Psoas muscle (tissue), 8 donors: ENCODE results near the gene PIAS1. TPM values are rescaled to one million over a fixed set of nuclear protein-coding genes. Genes with fewer than 3 reads are reported as not detected.

Experiments
- ATAC-seq, 4 donors: fragments of 200-7000 bp; cut with Tn5 transposase; one replicate each; pipeline ENCODE4 v1.9.1; 2020; ENCODE audit warnings: moderate library complexity in 3 of 4, mild to moderate bottlenecking in 2 of 4
- DNase-seq, 2 donors: peaks; one replicate each; pipeline ENCODE4 v3.0.0-alpha.2; 2020
- H3K27ac ChIP-seq: fragments of 200-600 bp; one replicate; pipeline ENCODE4 v1.8.0; 2022
- H3K27me3 ChIP-seq, 3 donors: fragments of 200-600 bp in 1 of 3; one replicate each; pipeline versions ENCODE4 v1.6.1 to v1.8.0; 2013 to 2022; ENCODE audit warnings: low read length in 2 of 3, mild to moderate bottlenecking in 2 of 3, moderate library complexity in 1 of 3; ENCODE audit not compliant: insufficient read depth in 3 of 3
- H3K36me3 ChIP-seq, 2 donors: fragments of 200-600 bp in 1 of 2; one replicate each; pipeline versions ENCODE4 v1.6.1 to v1.8.0; 2013 to 2022; ENCODE audit warnings: low read depth in 1 of 2, mild to moderate bottlenecking in 1 of 2, moderate library complexity in 1 of 2; ENCODE audit not compliant: insufficient read depth in 1 of 2
- H3K4me1 ChIP-seq: fragments of 200-600 bp; one replicate; pipeline ENCODE4 v1.8.0; 2022
- H3K4me3 ChIP-seq: fragments of 200-600 bp; one replicate; pipeline ENCODE4 v1.8.0; 2022; ENCODE audit warnings: mild to moderate bottlenecking
- H3K9me3 ChIP-seq: fragments of 200-600 bp; one replicate; pipeline ENCODE4 v1.8.0; 2022
- WGBS, 3 donors: extraction: QIAGEN DNeasy Blood & Tissue Kit; methylation state at CpG; one replicate each; pipeline versions ENCODE4 v1.1.6 to v1.1.7; 2013; 5-methylcytosine and 5-hydroxymethylcytosine counted together
- intact Hi-C, 2 donors: fragments of 100-400 bp; cut with DNase I; formaldehyde crosslinking; loops; one replicate each; pipeline versions ENCODE4 v1.11.0 to v1.14.2; 2022
- polyA plus RNA-seq, 3 donors: library from polyadenylated mRNA; stranded (reverse); fragments of 200-250 nt; gene quantifications; one replicate each; pipeline ENCODE4 v1.2.3, GENCODE V29; 2013
- total RNA-seq, 4 donors: library from RNA; stranded (reverse); fragmentation: NEBNext Ultra II Directional in 2 of 4; extraction: Animal tissue kit (Norgen Biotek cat#: 25700) in 2 of 4; gene quantifications; one replicate each; pipeline versions ENCODE4 v1.2.1 to v1.2.4, GENCODE V29; 2021 to 2023
- TF ChIP-seq, protein P1 (sequence below): fragments of 200-600 bp; IDR thresholded peaks from one replicate; pipeline ENCODE4 v1.8.0; 2022; ENCODE audit warnings: antibody characterized with exemption
- donor health status: healthy with polysubstance abuse.
- donor health status: DM: no; HTN: no; CAD: no; lungs with moderate emphysema.
- donor health status: Bipolar disorder and iron deficiency.
- donor health status: healthy.
- donor health status: DM: yes; HTN: yes; CAD: no.
- donor health status: DM: no; HTN: no; CAD: no.
- donor health status: DM: no; HTN: no; CAD: no.
- donor health status: DM: yes; HTN: yes; CAD: no.

Gene PIAS1
- total and polyA plus RNA-seq, 7 donors, result 4.4 to 28.7 (median 18.2) TPM

DNA sequence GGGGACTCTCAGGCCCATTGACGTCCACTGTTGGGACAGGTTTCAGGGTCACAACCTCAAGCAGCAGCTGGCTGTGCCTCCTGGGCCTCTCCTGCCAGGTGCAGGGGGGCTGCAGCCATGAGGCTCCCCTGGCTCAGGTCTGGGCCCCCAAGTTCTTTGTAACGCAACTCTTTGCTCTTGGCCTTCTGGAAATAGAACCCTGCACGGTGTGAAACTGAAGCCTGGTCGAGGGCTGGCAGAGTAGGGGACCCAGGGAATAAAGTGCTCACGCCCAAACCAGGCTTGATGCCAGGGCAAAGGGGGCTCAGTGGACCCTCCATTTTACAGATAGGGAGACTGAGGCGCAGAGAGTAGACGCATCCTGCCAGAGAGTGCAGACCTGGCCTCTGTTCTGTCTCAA is 150.2 kb downstream of the PIAS1 start:
- Histone ChIP-seq H3K4me3 (peak overlapping the region; percentile 50), H3K9me3 (no peaks in the 10 kb centered on the region), H3K36me3 (no peaks in the 10 kb centered on the region), H3K4me1 (peaks cover 15% of the 10 kb centered on the region), H3K27me3 (no peaks in the 10 kb centered on the region), H3K27ac (no peak overlapping the region)
- TF ChIP-seq, protein P1, sequence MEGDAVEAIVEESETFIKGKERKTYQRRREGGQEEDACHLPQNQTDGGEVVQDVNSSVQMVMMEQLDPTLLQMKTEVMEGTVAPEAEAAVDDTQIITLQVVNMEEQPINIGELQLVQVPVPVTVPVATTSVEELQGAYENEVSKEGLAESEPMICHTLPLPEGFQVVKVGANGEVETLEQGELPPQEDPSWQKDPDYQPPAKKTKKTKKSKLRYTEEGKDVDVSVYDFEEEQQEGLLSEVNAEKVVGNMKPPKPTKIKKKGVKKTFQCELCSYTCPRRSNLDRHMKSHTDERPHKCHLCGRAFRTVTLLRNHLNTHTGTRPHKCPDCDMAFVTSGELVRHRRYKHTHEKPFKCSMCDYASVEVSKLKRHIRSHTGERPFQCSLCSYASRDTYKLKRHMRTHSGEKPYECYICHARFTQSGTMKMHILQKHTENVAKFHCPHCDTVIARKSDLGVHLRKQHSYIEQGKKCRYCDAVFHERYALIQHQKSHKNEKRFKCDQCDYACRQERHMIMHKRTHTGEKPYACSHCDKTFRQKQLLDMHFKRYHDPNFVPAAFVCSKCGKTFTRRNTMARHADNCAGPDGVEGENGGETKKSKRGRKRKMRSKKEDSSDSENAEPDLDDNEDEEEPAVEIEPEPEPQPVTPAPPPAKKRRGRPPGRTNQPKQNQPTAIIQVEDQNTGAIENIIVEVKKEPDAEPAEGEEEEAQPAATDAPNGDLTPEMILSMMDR, result no peak
- no peak for DNase-seq
- intact Hi-C loops, result no loop called here
- no peak for ATAC-seq
- 70 to 87% (median 71%) methylated on average over 7 of the region's 7 CpGs for WGBS, 3 donors

DNA sequence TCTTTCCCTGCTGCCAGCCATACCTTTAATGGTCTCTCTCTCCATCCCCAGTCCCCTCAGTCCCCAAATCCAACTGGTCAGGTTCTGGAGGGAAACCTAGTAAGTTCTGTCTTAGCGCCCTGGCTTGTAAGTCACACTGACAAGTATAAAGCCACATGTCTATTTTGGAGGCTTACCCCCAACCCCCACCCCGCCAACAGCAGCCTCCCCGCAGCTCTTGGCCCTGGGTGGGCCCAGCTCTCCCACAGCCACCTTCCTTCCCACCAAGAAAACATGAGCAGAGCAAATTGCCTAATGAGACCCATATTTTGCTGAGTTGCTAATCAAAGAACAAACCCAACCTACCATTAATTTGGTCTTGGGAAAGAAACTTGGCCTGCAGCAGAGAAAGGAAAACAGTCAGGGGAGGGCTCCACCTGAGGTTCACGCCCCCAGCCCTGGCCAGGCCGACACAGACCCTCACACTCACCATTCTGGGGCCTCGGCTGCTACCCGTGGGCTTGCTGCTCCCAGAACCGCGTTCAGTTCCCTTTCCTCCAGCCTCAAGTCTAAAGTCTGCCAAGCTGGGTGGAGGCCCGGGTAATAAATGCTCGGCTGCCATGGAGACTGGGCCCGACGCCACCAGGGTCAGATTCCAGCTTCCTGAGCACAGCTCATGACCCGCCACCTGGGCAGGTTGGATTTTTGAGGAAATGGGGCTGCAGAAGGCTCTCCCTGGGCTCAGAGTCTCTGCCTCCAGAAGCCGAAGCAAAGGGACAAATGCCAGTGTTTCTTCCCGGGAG is 150.9 kb downstream of the PIAS1 start, which contains the start of gene CALML4:
TSS of gene CALML4 (minus strand) at position 557 of the 782 bp plus-strand sequence. CDS start at position 472, 85 bp downstream.
- H3K27me3 ChIP-seq, result no peaks in the 10 kb centered on the region
- no peak within 1 kb of the TSS for H3K27ac ChIP-seq
- ATAC-seq, result peak; percentile 37 to 76 (median 71)
- DNase-seq, result peak; percentile 64 to 78
- TF ChIP-seq, protein P1, result no peak
- intact Hi-C loops, result no loop called here
- peak within 1 kb of the TSS; percentile 50 for H3K4me3 ChIP-seq
- no peaks in the 10 kb centered on the region for H3K9me3 ChIP-seq
- H3K36me3 ChIP-seq, result no peaks in the 10 kb centered on the region
- peaks cover 15% of the 10 kb centered on the region for H3K4me1 ChIP-seq
- WGBS, 3 donors, result 13 to 20% (median 19%) methylated on average over 16 of the region's 16 CpGs

DNA sequence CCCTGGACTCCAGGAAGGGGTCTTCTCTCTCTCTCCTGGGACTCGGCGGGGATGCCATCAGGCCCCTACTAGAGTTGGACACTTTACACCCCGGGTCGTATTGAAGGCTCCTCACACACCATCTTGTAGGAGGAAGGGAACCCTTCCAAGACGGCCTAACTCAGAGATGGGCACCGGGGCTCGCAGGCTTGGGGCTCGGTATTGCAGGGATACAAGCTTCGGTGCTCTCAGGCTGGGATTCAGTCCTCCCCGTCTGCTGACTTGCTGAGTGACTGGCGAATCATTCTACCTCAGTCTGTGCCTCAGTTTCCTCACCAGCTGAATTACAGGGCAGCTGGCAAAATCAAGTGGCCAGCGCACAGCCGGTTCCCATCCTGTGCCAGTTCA is 151.4 kb downstream of the PIAS1 start:
- DNase-seq, result no peak
- intact Hi-C loops, result no loop called here
- Histone ChIP-seq H3K4me3 (peak overlapping the region; percentile 50), H3K27me3 (no peaks in the 10 kb centered on the region), H3K36me3 (no peaks in the 10 kb centered on the region), H3K4me1 (peaks cover 15% of the 10 kb centered on the region), H3K27ac (no peak overlapping the region), H3K9me3 (no peaks in the 10 kb centered on the region)
- TF ChIP-seq, protein P1, result no peak
- peak in 1 of 4 donors; percentile 17 for ATAC-seq
- 57 to 62% (median 60%) methylated on average over 13 of the region's 13 CpGs for WGBS, 3 donors

DNA sequence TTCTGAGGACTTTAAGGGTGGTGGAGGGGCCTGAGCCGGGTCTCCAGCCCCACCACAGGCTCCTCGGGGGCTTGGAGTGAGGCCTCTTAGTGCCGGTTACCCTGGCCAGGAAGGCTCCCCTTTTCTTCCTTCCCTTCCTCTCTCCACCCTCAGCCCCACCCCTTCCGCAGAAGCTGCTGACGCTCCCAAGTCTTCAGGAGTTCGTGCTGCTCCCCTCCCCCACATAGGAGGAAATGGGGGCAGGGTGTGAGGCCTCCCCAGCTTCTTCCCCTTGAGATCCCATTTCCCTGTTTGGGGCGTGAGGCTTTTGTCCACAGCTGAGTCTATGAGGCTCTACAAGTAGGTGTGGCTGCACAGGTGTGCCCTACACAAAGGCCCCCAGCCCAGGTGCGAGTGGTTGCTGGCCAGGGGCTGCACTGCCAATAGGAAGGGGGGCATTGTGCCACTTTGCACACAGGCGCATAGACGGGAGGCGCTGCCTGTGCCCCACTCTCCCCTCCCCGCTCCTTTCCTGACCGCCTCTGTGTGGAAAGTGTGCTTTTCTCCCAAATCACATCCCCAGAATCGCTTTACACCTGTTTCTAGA is 151.9 kb downstream of the PIAS1 start:
- no peaks in the 10 kb centered on the region for H3K36me3 ChIP-seq
- DNase-seq (peak; percentile 62 to 76), ATAC-seq (peak in 2 of 4 donors; percentile 18 to 33)
- H3K27me3 ChIP-seq, result no peaks in the 10 kb centered on the region
- WGBS, 3 donors, result 68 to 72% (median 70%) methylated on average over 14 of the region's 14 CpGs
- no peaks in the 10 kb centered on the region for H3K9me3 ChIP-seq
- peak overlapping the region; percentile 50 for H3K4me3 ChIP-seq
- intact Hi-C loops, result no loop called here
- TF ChIP-seq, protein P1, result no peak
- H3K4me1 ChIP-seq, result peaks cover 15% of the 10 kb centered on the region
- H3K27ac ChIP-seq, result no peak overlapping the region
